HepG2 (cell line): ENCODE data around the gene OLFM2. TPM values are rescaled to one million over a fixed set of nuclear protein-coding genes. Genes with fewer than 3 reads are reported as not detected.

Source experiments
- CCAR2 ChIP-seq: fragments of 200-400 bp; formaldehyde crosslinking; optimal IDR thresholded peaks from 2 replicates; pipeline ENCODE3; 2018; ENCODE audit warnings: low read depth, mild to moderate bottlenecking, low read length, moderate library complexity
- CEBPB ChIP-seq: IDR thresholded peaks from 2 replicates; pipeline ENCODE4 v1.6.1; 2011; ENCODE audit warnings: low read depth, low read length, improper control_type of control experiment, borderline replicate concordance
- CHD2 ChIP-seq: IDR thresholded peaks from 2 replicates; pipeline ENCODE4 v1.6.1; 2011; ENCODE audit warnings: low read depth, low read length, improper control_type of control experiment
- CREM ChIP-seq, 2 experiments: sonication (generic) in 1 of 2; formaldehyde crosslinking in 1 of 2; IDR thresholded peaks; 2 replicates each; pipeline versions ENCODE4 v1.4.0 to v1.6.1; 2016 to 2020; ENCODE audit warnings: antibody characterized with exemption in 1 of 2, mild to moderate bottlenecking in 1 of 2, missing genetic modification reagents in 1 of 2
- CSRNP1 ChIP-seq: sonication (generic); formaldehyde crosslinking; IDR thresholded peaks from 2 replicates; pipeline ENCODE4 v1.8.1; 2023; ENCODE audit warnings: mild to moderate bottlenecking, missing genetic modification reagents
- FOXJ3 ChIP-seq: sonication (generic); formaldehyde crosslinking; IDR thresholded peaks from 2 replicates; pipeline ENCODE4 v1.4.0; 2020; ENCODE audit warnings: missing genetic modification reagents, mild to moderate bottlenecking, borderline replicate concordance
- GPN1 ChIP-seq: sonication (generic); formaldehyde crosslinking; IDR thresholded peaks from 2 replicates; pipeline ENCODE4 v1.5.1; 2020; ENCODE audit warnings: missing genetic modification reagents, borderline replicate concordance
- HDAC1 ChIP-seq: sonication (generic); formaldehyde crosslinking; IDR thresholded peaks from 2 replicates; pipeline ENCODE4 v1.5.1; 2020; ENCODE audit warnings: mild to moderate bottlenecking, missing genetic modification reagents
- NFIC ChIP-seq: IDR thresholded peaks from 2 replicates; pipeline ENCODE4 v1.6.1; 2012; ENCODE audit warnings: mild to moderate bottlenecking, low read length, inconsistent platforms
- PHF20 ChIP-seq: sonication (generic); formaldehyde crosslinking; IDR thresholded peaks from 2 replicates; pipeline ENCODE4 v1.5.0; 2020; ENCODE audit warnings: mild to moderate bottlenecking, missing genetic modification reagents
- SETDB1 ChIP-seq: sonication (generic); formaldehyde crosslinking; IDR thresholded peaks from 2 replicates; pipeline ENCODE4 v1.5.1; 2020; ENCODE audit warnings: missing genetic modification reagents, mild to moderate bottlenecking, borderline replicate concordance
- ZBTB20 ChIP-seq: sonication (generic); formaldehyde crosslinking; IDR thresholded peaks from 2 replicates; pipeline ENCODE4 v1.8.1; 2023; ENCODE audit warnings: missing genetic modification reagents, low read depth, mild to moderate bottlenecking, borderline replicate concordance
- ZFP90 ChIP-seq: sonication (generic); formaldehyde crosslinking; IDR thresholded peaks from 2 replicates; pipeline ENCODE4 v1.8.0; 2022; ENCODE audit warnings: missing genetic modification reagents, mild to moderate bottlenecking, inconsistent platforms, borderline replicate concordance
- ZMYM3 ChIP-seq: sonication (generic); formaldehyde crosslinking; IDR thresholded peaks from 2 replicates; pipeline ENCODE4 v1.5.1; 2020; ENCODE audit warnings: mild to moderate bottlenecking, missing genetic modification reagents
- ZNF225 ChIP-seq: sonication (generic); formaldehyde crosslinking; IDR thresholded peaks from 2 replicates; pipeline ENCODE4 v1.4.0; 2020; ENCODE audit warnings: mild to moderate bottlenecking, missing genetic modification reagents
- ZNF496 ChIP-seq: sonication (generic); formaldehyde crosslinking; IDR thresholded peaks from 2 replicates; pipeline ENCODE4 v1.8.1; 2023; ENCODE audit warnings: mild to moderate bottlenecking, moderate library complexity, missing genetic modification reagents; ENCODE audit not compliant: insufficient replicate concordance
- ZNF816 ChIP-seq: sonication (generic); formaldehyde crosslinking; IDR thresholded peaks from 2 replicates; pipeline ENCODE4 v1.8.0; 2022; ENCODE audit warnings: missing genetic modification reagents, mild to moderate bottlenecking, borderline replicate concordance
- polyA plus RNA-seq, 8 experiments: library from polyadenylated mRNA; depleted of rRNA in 3 of 8; stranded (reverse) in 7 of 8; unstranded in 1 of 8; fragments of >200 nt; fragmentation: Illumina TruSeq in 4 of 8; extraction: Trizol in 4 of 8; gene quantifications; 2 replicates each; pipeline versions ENCODE4 v1.2.1 to v1.2.3, GENCODE V29; 2011 to 2016; ENCODE audit warnings: low read depth in 4 of 8, missing spikeins in 1 of 8, mixed read lengths in 1 of 8; ENCODE audit not compliant: insufficient read depth in 1 of 8
- total RNA-seq, 5 experiments: library from RNA; depleted of rRNA; stranded (reverse); fragments of >200 nt; fragmentation: Illumina TruSeq; extraction: Trizol; gene quantifications; 2 replicates each; pipeline ENCODE4 v1.2.3, GENCODE V29; 2016; ENCODE audit warnings: low read depth in 1 of 5
- TF ChIP-seq, protein P1 (sequence below): IDR thresholded peaks from 2 replicates; pipeline ENCODE4 v1.6.1; 2016; ENCODE audit warnings: missing biosample characterization, missing genetic modification reagents, low read depth

The OLFM2 gene
- total and polyA plus RNA-seq, 2 of the 13 experiments (the other 11 are each of a cell fraction or from before 2014, with no cell fraction given): 0.20 to 0.51 TPM

GRCh38 chr19:9827289-9828238 is 108.8 kb downstream of the OLFM2 start, which contains the start of gene UBL5 (continued):
- TF ChIP-seq ZFP90 (CRISPR knock-in tag): peak; percentile 92
- no peak for TF ChIP-seq CSRNP1 (CRISPR knock-in tag)
- 0 out of 2 replicates have a peak, but pooled peaks have one; percentile 33 for TF ChIP-seq SETDB1
- TF ChIP-seq, protein P1, sequence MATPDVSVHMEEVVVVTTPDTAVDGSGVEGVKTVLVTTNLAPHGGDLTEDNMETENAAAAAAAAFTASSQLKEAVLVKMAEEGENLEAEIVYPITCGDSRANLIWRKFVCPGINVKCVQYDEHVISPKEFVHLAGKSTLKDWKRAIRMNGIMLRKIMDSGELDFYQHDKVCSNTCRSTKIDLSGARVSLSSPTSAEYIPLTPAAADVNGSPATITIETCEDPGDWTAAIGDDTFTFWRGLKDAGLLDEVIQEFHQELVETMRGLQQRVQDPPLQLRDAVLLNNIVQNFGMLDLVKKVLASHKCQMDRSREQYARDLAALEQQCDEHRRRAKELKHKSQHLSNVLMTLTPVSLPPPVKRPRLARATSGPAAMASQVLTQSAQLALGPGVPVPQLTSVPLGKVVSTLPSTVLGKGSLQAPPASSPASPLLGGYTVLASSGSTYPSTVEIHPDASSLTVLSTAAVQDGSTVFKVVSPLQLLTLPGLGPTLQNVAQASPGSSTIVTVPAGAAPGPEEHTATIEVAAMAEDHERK (CRISPR knock-in tag): no peak
- TF ChIP-seq HDAC1: peak; percentile 97
- no peak for TF ChIP-seq CCAR2
- no peak for TF ChIP-seq ZNF496 (CRISPR knock-in tag)
- TF ChIP-seq FOXJ3 (CRISPR knock-in tag): 0 out of 2 replicates have a peak, but pooled peaks have one; percentile 37
- no peak for TF ChIP-seq ZMYM3 (CRISPR knock-in tag)
- peak; percentile 74; the same call in 1 of the 2 replicates for TF ChIP-seq ZBTB20 (CRISPR knock-in tag)
- peak; percentile 55; the same call in 1 of the 2 replicates for TF ChIP-seq CHD2
- 0 out of 2 replicates have a peak, but pooled peaks have one; percentile 65 for TF ChIP-seq ZNF816 (CRISPR knock-in tag)
- peak; percentile 85 for TF ChIP-seq CREM (IDR thresholded peaks at IDR 0.05)
- TF ChIP-seq CREM (CRISPR knock-in tag; IDR thresholded peaks at IDR 0.05): no peak
- no peak; the same call in 1 of the 2 replicates for TF ChIP-seq ZNF225 (CRISPR knock-in tag)
- TF ChIP-seq GPN1 (CRISPR knock-in tag): no peak
- TF ChIP-seq PHF20 (CRISPR knock-in tag): peak; percentile 95
- no peak for TF ChIP-seq NFIC
- no peak for TF ChIP-seq CEBPB
